Kidney epithelial cell (primary cell): Measurements from ENCODE around the gene BMPR1A. TPM values are rescaled to one million over a fixed set of nuclear protein-coding genes. Genes with fewer than 3 reads are reported as not detected.
A peak's percentile ranks its signal among the peaks of the same experiment; 100 is the strongest.

Source experiments
- DNase-seq: peaks from one replicate; pipeline ENCODE4 v3.0.0-alpha.2; 2010; ENCODE audit warnings: low read depth
- H3K27me3 ChIP-seq: 2 replicates; pipeline ENCODE4 v1.6.0; 2011; ENCODE audit warnings: low read length; ENCODE audit not compliant: control insufficient read depth, insufficient read depth
- H3K36me3 ChIP-seq: 2 replicates; pipeline ENCODE4 v1.5.1; 2011; ENCODE audit warnings: low read length; ENCODE audit not compliant: control insufficient read depth, insufficient read depth
- H3K4me3 ChIP-seq: 2 replicates; pipeline ENCODE4 v1.5.1; 2011; ENCODE audit warnings: low read depth, mild to moderate bottlenecking, control low read depth, low read length
- CTCF ChIP-seq: IDR thresholded peaks from 2 replicates; pipeline ENCODE4 v1.5.1; 2011; ENCODE audit warnings: mild to moderate bottlenecking, moderate library complexity, low read length, control low read depth, inconsistent platforms; ENCODE audit not compliant: insufficient read depth, poor library complexity, severe bottlenecking
- total RNA-seq: library from RNA; depleted of rRNA; stranded (reverse); fragments of >200 nt; gene quantifications from 2 replicates; pipeline ENCODE4 v1.2.3, GENCODE V29; 2015

BMPR1A gene
- total RNA-seq, result 22.1 and 38.1 TPM in 2 replicates

GRCh38 chr10:86756511-86757112, at the start of gene BMPR1A:
BMPR1A (plus strand) TSS chr10:86756619; CDS start chr10:86876019, 119,400 bp downstream.
- no peak for DNase-seq
- peak within 1 kb of the TSS; percentile 82 for H3K4me3 ChIP-seq
- no peak for TF ChIP-seq CTCF
- no peaks in the 10 kb centered on the region for H3K36me3 ChIP-seq
- H3K27me3 ChIP-seq, result no peaks in the 10 kb centered on the region

GRCh38 chr10:86706977-86707376, 49.4 kb upstream of the BMPR1A start:
- no peak for TF ChIP-seq CTCF
- Histone ChIP-seq H3K36me3 (no peaks in the 10 kb centered on the region), H3K27me3 (no peaks in the 10 kb centered on the region), H3K4me3 (no peak overlapping the region)
- no peak for DNase-seq

GRCh38 chr10:86707505-86707904, 48.9 kb upstream of the BMPR1A start:
- no peak for TF ChIP-seq CTCF
- no peaks in the 10 kb centered on the region for H3K27me3 ChIP-seq
- no peak overlapping the region for H3K4me3 ChIP-seq

GRCh38 chr10:86708068-86708782, 48.2 kb upstream of the BMPR1A start:
- DNase-seq, result no peak
- no peak overlapping the region for H3K4me3 ChIP-seq
- H3K27me3 ChIP-seq, result no peaks in the 10 kb centered on the region
- H3K36me3 ChIP-seq, result no peaks in the 10 kb centered on the region
- TF ChIP-seq CTCF, result no peak

More at GRCh38 chr10:86707505-86707904, 48.9 kb upstream of the BMPR1A start:
- no peaks in the 10 kb centered on the region for H3K36me3 ChIP-seq
- DNase-seq, result no peak

GRCh38 chr10:86708783-86709380, 47.5 kb upstream of the BMPR1A start:
- DNase-seq, result no peak
- H3K4me3 ChIP-seq, result no peak overlapping the region
- H3K27me3 ChIP-seq, result no peaks in the 10 kb centered on the region
- no peak for TF ChIP-seq CTCF
- no peaks in the 10 kb centered on the region for H3K36me3 ChIP-seq
